ENCODE measurements around the gene TECR.

Gene TECR

DNA sequence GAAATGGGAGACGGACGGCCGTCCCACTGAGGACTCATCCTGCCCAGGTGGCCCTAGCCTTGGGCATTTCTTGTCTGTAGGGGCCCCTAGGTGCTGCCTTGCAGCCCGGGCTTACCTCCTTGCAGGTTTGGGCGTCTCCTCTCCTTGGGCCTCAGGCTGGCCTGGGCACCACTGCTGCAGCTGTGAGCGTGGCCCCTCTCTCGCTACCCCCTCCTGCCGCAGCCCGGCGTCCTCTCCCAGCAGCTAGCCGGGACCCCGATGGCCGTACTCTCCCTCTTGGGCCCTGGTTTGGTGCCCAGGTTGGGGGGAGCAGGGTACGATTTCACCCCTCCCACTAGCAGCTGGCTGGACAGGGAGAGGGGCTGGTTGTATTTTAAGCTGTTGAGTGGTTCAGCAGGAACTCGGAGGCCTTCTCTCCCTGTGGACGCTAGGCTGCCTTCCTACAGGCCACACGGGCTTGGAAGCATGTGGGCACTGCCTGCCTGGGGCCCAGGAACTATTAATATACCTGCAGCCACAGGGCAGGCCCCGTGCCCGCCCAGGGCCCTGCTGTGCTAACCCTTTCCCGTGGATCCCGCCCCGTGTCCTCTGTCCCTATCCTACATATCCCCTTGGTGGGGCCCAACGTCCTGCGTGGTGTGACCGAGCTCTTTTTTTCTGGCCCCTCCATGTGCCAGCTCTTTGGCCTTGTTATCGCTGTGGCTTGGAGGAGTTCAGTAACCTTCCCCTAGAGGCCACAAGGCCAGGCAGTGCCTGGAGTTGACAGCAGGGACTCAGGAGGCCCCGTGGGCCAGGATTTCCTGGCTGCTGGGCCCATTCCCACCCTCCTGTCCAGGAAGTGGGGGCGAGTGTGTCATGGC, 30.8 kb downstream of the TECR start:
- H3K9ac ChIP-seq (ENCODE audit: low read length): no peak overlapping the region
- H3K4me2 ChIP-seq (ENCODE audit: low read depth, low read length): no peak overlapping the region
- no peak overlapping the region for H2AFZ ChIP-seq (ENCODE audit: low read length)
- H3K36me3 ChIP-seq (replicated peaks; ENCODE audit: insufficient read depth, low read length): no peaks in the 10 kb centered on the region
- H3F3A ChIP-seq (ENCODE audit: insufficient read depth, low read length): no peaks in the 10 kb centered on the region
- DNase-seq: no peak
- 0 out of 2 replicates have a peak, but pooled peaks cover 3% of the 10 kb centered on the region for H4K20me1 ChIP-seq (ENCODE audit: insufficient read depth, low read length)
- H3K4me3 ChIP-seq (ENCODE audit: low read length): no peak overlapping the region
- H3K27ac ChIP-seq (ENCODE audit: low read length): no peak overlapping the region
- H3K79me2 ChIP-seq (ENCODE audit: low read length): peaks cover 38% of the 10 kb centered on the region
- no peaks in the 10 kb centered on the region for H3K9me2 ChIP-seq (replicated peaks; ENCODE audit: insufficient read depth, low read length)
- TF ChIP-seq, protein P1, sequence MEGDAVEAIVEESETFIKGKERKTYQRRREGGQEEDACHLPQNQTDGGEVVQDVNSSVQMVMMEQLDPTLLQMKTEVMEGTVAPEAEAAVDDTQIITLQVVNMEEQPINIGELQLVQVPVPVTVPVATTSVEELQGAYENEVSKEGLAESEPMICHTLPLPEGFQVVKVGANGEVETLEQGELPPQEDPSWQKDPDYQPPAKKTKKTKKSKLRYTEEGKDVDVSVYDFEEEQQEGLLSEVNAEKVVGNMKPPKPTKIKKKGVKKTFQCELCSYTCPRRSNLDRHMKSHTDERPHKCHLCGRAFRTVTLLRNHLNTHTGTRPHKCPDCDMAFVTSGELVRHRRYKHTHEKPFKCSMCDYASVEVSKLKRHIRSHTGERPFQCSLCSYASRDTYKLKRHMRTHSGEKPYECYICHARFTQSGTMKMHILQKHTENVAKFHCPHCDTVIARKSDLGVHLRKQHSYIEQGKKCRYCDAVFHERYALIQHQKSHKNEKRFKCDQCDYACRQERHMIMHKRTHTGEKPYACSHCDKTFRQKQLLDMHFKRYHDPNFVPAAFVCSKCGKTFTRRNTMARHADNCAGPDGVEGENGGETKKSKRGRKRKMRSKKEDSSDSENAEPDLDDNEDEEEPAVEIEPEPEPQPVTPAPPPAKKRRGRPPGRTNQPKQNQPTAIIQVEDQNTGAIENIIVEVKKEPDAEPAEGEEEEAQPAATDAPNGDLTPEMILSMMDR (IDR thresholded peaks at IDR 0.05; ENCODE audit: low read length): no peak
- TF ChIP-seq EZH2 (optimal IDR thresholded peaks at IDR 0.05; ENCODE audit: low read depth, low read length): no peak
- TF ChIP-seq EZH2phosphoT487 (IDR thresholded peaks at IDR 0.05; ENCODE audit: low read length): no peak
- H3K4me1 ChIP-seq (ENCODE audit: low read length): no peaks in the 10 kb centered on the region
- H3K9me3 ChIP-seq (replicated peaks; ENCODE audit: insufficient read depth, low read length): no peaks in the 10 kb centered on the region
- H3K27me3 ChIP-seq (replicated peaks; ENCODE audit: insufficient read depth, low read length): no peaks in the 10 kb centered on the region

DNA sequence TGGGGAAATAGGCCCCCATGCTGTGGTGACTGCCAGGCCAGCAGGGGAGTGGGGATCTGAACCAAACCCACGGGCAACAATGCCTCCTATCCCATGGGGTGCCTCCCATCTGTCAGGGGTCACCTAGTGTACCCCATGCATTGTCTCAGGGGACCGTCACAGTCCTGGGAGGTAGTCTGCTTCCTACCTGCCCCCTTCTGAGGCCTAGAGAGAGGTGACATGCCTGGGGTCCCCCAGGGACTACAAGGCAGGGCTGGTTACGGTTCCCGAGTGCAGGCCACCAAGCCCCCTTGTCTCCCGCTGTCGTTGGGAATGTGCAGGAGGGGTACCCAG, 31.3 kb downstream of the TECR start:
- Histone ChIP-seq H3K4me1 (ENCODE audit: low read length) (no peaks in the 10 kb centered on the region), H3K4me2 (ENCODE audit: low read depth, low read length) (no peak overlapping the region), H3K9ac (ENCODE audit: low read length) (no peak overlapping the region), H3K27ac (ENCODE audit: low read length) (no peak overlapping the region), H2AFZ (ENCODE audit: low read length) (no peak overlapping the region), H3F3A (ENCODE audit: insufficient read depth, low read length) (no peaks in the 10 kb centered on the region), H3K27me3 (replicated peaks; ENCODE audit: insufficient read depth, low read length) (no peaks in the 10 kb centered on the region), H3K4me3 (ENCODE audit: low read length) (no peak overlapping the region), H4K20me1 (ENCODE audit: insufficient read depth, low read length) (0 out of 2 replicates have a peak, but pooled peaks cover 3% of the 10 kb centered on the region), H3K79me2 (ENCODE audit: low read length) (peaks cover 35% of the 10 kb centered on the region), H3K36me3 (replicated peaks; ENCODE audit: insufficient read depth, low read length) (no peaks in the 10 kb centered on the region), H3K9me2 (replicated peaks; ENCODE audit: insufficient read depth, low read length) (no peaks in the 10 kb centered on the region), H3K9me3 (replicated peaks; ENCODE audit: insufficient read depth, low read length) (no peaks in the 10 kb centered on the region)
- no peak for DNase-seq
- TF ChIP-seq, protein P1 (IDR thresholded peaks at IDR 0.05; ENCODE audit: low read length): no peak
- TF ChIP-seq EZH2 (optimal IDR thresholded peaks at IDR 0.05; ENCODE audit: low read depth, low read length) (no peak), EZH2phosphoT487 (IDR thresholded peaks at IDR 0.05; ENCODE audit: low read length) (no peak)

DNA sequence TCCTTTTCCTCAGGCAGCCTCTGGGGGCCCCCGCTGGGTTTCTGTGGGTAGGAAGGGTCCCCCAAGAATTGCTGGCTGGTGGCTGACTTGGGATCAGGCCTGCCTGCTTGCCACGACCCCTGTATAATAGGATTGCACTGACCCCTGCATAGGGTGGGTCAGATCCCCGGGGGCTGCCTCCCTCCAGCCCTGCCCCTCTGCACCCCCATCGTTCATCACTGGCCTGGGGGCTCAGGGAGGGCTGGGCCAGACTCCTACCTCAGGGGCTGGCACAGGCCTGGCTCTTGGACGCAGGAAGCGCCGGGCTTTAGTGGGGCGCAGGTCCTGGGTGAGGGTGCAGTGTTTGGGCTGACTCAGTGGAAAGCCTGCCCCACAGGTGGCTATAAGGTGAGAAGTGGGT, 31.9 kb downstream of the TECR start:
- H3K9me3 ChIP-seq (replicated peaks; ENCODE audit: insufficient read depth, low read length): no peaks in the 10 kb centered on the region
- H3K4me3 ChIP-seq (ENCODE audit: low read length): no peak overlapping the region
- no peaks in the 10 kb centered on the region for H4K20me1 ChIP-seq (ENCODE audit: insufficient read depth, low read length)

More for the DNA sequence above, 31.9 kb downstream of the TECR start:
- no peaks in the 10 kb centered on the region for H3K9me2 ChIP-seq (replicated peaks; ENCODE audit: insufficient read depth, low read length)
- H3K27me3 ChIP-seq (replicated peaks; ENCODE audit: insufficient read depth, low read length): no peaks in the 10 kb centered on the region
- no peaks in the 10 kb centered on the region for H3F3A ChIP-seq (ENCODE audit: insufficient read depth, low read length)
- no peaks in the 10 kb centered on the region for H3K4me1 ChIP-seq (ENCODE audit: low read length)
- H3K79me2 ChIP-seq (ENCODE audit: low read length): peaks cover 30% of the 10 kb centered on the region
- H3K27ac ChIP-seq (ENCODE audit: low read length): no peak overlapping the region
- no peak for DNase-seq
- no peak overlapping the region for H2AFZ ChIP-seq (ENCODE audit: low read length)
- no peaks in the 10 kb centered on the region for H3K36me3 ChIP-seq (replicated peaks; ENCODE audit: insufficient read depth, low read length)
- H3K9ac ChIP-seq (ENCODE audit: low read length): no peak overlapping the region
- TF ChIP-seq, protein P1 (IDR thresholded peaks at IDR 0.05; ENCODE audit: low read length): no peak
- TF ChIP-seq EZH2phosphoT487 (IDR thresholded peaks at IDR 0.05; ENCODE audit: low read length) (no peak), EZH2 (optimal IDR thresholded peaks at IDR 0.05; ENCODE audit: low read depth, low read length) (no peak)
- H3K4me2 ChIP-seq (ENCODE audit: low read depth, low read length): no peak overlapping the region

Measured in MM.1S (cell line).